Tibial artery (tissue), 4 donors: ENCODE results near the gene LRRTM4.

ENCODE experiments used
- DNase-seq, 2 donors: peaks; one replicate each; pipeline ENCODE4 v3.0.0-alpha.2; 2019
- H3K27ac ChIP-seq, 2 donors: fragments of 200-600 bp; sonication (generic) in 1 of 2; 1 replicate in 1 of 2; 2 replicates in 1 of 2; pipeline ENCODE4 v1.5.1; 2018 to 2019; ENCODE audit warnings: mild to moderate bottlenecking in 1 of 2
- H3K27me3 ChIP-seq, 2 donors: fragments of 200-600 bp; sonication (generic) in 1 of 2; one replicate each; pipeline versions ENCODE4 v1.5.1 to v1.6.0; 2016 to 2019
- H3K36me3 ChIP-seq, 3 donors: fragments of 200-600 bp; sonication (generic) in 2 of 3; one replicate each; pipeline ENCODE4 v1.5.1; 2016 to 2019; ENCODE audit warnings: mild to moderate bottlenecking in 2 of 3
- H3K4me1 ChIP-seq, 4 donors: fragments of 200-600 bp; sonication (generic) in 2 of 4; 1 replicate in 3 of 4; 2 replicates in 1 of 4; pipeline ENCODE4 v1.5.1; 2016 to 2019
- H3K4me3 ChIP-seq, 2 donors: fragments of 200-600 bp; sonication (generic) in 1 of 2; 1 replicate in 1 of 2; 2 replicates in 1 of 2; pipeline ENCODE4 v1.5.1; 2018 to 2019; ENCODE audit warnings: mild to moderate bottlenecking in 2 of 2
- H3K9me3 ChIP-seq, 3 donors: fragments of 200-600 bp; sonication (generic) in 1 of 3; one replicate each; pipeline ENCODE4 v1.5.1; 2016 to 2019
- intact Hi-C: fragments of 100-400 bp; cut with DNase I; formaldehyde crosslinking; loops from one replicate; pipeline ENCODE4 v1.15.0; 2023; ENCODE audit warnings: low total_unique reads
- TF ChIP-seq, protein P1 (sequence below), 2 experiments: fragments of 200-600 bp in 1 of 2; fragments of 450-650 bp in 1 of 2; IDR thresholded peaks; one replicate each; pipeline ENCODE4 v1.5.1; 2017 to 2019; ENCODE audit warnings: antibody characterized with exemption in 2 of 2, mild to moderate bottlenecking in 1 of 2, moderate library complexity in 1 of 2

LRRTM4 gene

DNA sequence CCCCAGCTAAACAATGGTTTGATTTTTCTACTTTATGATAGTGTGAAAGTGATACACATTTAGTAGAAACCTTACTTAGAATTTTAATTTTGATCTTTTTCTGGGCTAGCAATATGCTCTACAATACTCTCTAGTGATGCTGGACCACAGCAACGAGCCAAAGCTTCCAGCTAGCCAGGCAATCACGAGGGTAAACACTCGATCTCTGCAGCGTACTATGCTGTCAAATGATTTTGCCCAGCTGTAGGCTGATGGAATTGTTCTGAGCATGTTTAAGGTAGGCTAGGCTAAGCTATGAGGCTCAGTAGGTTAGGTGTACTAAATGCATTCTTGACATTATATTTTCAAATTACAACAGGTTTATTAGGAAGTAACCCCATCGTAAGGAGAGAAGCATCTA lies 207.5 kb downstream of the LRRTM4 start:
- Histone ChIP-seq H3K27me3 (no peaks in the 10 kb centered on the region), H3K36me3 (no peaks in the 10 kb centered on the region), H3K4me1 (no peaks in the 10 kb centered on the region), H3K27ac (no peak overlapping the region), H3K4me3 (no peak overlapping the region), H3K9me3 (no peaks in the 10 kb centered on the region)
- intact Hi-C loops = no loop called here
- TF ChIP-seq, protein P1, sequence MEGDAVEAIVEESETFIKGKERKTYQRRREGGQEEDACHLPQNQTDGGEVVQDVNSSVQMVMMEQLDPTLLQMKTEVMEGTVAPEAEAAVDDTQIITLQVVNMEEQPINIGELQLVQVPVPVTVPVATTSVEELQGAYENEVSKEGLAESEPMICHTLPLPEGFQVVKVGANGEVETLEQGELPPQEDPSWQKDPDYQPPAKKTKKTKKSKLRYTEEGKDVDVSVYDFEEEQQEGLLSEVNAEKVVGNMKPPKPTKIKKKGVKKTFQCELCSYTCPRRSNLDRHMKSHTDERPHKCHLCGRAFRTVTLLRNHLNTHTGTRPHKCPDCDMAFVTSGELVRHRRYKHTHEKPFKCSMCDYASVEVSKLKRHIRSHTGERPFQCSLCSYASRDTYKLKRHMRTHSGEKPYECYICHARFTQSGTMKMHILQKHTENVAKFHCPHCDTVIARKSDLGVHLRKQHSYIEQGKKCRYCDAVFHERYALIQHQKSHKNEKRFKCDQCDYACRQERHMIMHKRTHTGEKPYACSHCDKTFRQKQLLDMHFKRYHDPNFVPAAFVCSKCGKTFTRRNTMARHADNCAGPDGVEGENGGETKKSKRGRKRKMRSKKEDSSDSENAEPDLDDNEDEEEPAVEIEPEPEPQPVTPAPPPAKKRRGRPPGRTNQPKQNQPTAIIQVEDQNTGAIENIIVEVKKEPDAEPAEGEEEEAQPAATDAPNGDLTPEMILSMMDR (IDR thresholded peaks at IDR 0.05) = no peak
- DNase-seq = no peak

DNA sequence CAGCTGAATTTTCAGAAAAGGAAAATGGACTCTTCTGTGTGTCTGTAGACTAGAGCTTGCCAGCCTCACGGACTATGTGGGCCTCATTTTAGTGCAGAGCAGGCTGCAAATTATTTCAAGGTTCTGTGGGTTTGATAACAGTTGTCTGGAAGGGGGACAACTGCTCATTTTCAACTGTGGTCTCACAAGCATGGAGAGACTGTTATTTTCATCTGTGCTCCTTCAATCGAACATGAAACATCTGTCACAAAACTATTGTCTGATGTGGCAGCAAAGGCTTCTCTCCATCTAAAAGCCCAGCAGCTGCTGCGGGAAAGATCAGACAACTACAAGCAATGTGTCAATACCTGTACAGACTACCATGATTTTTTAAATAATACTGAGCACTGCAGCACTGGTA lies 211.8 kb downstream of the LRRTM4 start:
- intact Hi-C loops = no loop called here

DNA sequence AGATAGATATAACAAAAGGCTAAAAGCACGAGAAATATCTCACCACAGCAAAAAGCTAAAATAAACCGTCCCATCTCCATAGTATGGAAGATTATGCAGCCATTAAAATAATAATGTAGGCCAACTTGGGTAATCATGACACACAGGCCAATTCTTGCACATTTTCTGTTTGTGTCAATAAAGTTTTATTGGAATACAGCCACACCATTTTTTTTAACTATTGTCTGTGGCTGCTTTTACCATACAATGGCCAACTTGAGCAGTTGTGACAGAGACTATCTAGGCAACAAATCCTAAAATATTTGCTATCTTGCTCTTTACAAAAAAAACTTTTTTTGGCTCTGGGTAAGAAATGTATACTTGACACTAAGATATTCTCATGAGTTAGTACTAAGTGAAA lies 212.5 kb downstream of the LRRTM4 start:
- TF ChIP-seq, protein P1 (IDR thresholded peaks at IDR 0.05) = no peak
- no peaks in the 10 kb centered on the region for H3K36me3 ChIP-seq
- no peaks in the 10 kb centered on the region for H3K9me3 ChIP-seq
- no peak overlapping the region for H3K27ac ChIP-seq
- intact Hi-C loops = no loop called here
- no peak for DNase-seq
- H3K4me3 ChIP-seq = no peak overlapping the region
- no peaks in the 10 kb centered on the region for H3K27me3 ChIP-seq
- H3K4me1 ChIP-seq = no peaks in the 10 kb centered on the region

More for the DNA sequence above, 211.8 kb downstream of the LRRTM4 start:
- Histone ChIP-seq H3K27ac (no peak overlapping the region), H3K27me3 (no peaks in the 10 kb centered on the region), H3K9me3 (no peaks in the 10 kb centered on the region), H3K4me3 (no peak overlapping the region), H3K4me1 (no peaks in the 10 kb centered on the region), H3K36me3 (no peaks in the 10 kb centered on the region)
- no peak for DNase-seq
- TF ChIP-seq, protein P1 (IDR thresholded peaks at IDR 0.05) = no peak

DNA sequence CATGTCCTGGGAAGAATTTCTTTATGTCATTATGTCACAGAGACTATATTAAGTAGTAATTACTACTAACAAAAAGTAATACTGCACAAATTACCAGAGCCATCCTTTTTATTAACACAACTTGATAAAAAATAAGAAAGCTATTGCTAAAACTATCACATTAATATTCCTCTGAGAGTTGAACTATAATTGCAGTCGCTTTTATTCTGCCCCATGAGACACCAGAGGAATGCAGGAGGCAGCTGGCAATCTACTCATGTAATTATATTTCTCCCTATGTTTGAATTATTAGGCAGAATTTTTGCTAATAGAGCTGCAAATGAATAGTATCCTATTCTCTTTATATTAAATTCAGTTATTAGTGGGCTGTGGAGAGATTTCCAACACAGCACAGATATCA lies 220.7 kb downstream of the LRRTM4 start:
- no peaks in the 10 kb centered on the region for H3K36me3 ChIP-seq
- no peak for DNase-seq
- H3K4me3 ChIP-seq = no peak overlapping the region
- TF ChIP-seq, protein P1 (IDR thresholded peaks at IDR 0.05) = no peak
- H3K4me1 ChIP-seq = no peaks in the 10 kb centered on the region
- H3K27me3 ChIP-seq = no peaks in the 10 kb centered on the region
- H3K9me3 ChIP-seq = no peaks in the 10 kb centered on the region
- intact Hi-C loops = no loop called here
- H3K27ac ChIP-seq = no peak overlapping the region

DNA sequence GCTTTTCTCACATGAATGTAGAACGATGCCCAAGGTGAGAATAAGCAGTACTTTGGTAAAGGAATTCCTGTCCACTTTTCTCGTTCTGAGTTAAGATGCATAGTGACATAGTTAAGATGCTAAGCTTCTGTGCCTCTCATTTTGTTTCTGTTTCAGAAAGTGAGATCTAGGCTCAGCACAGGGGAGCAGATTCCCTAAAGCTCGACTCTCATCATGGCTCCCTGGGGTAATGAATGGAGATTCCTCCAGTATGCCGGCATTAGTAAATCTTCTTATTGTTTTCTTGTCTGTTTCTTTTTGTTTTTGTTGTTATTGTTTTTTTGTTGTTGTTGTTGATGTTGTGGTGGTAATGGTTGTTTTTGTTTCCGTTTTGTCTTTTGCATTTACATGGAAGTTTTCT lies 225.4 kb downstream of the LRRTM4 start:
- no peak overlapping the region for H3K27ac ChIP-seq
- H3K4me1 ChIP-seq = no peaks in the 10 kb centered on the region
- no peaks in the 10 kb centered on the region for H3K27me3 ChIP-seq
- H3K9me3 ChIP-seq = no peaks in the 10 kb centered on the region
- TF ChIP-seq, protein P1 (IDR thresholded peaks at IDR 0.05) = no peak
- no peaks in the 10 kb centered on the region for H3K36me3 ChIP-seq
- no peak overlapping the region for H3K4me3 ChIP-seq
- no peak for DNase-seq
- intact Hi-C loops = no loop called here

DNA sequence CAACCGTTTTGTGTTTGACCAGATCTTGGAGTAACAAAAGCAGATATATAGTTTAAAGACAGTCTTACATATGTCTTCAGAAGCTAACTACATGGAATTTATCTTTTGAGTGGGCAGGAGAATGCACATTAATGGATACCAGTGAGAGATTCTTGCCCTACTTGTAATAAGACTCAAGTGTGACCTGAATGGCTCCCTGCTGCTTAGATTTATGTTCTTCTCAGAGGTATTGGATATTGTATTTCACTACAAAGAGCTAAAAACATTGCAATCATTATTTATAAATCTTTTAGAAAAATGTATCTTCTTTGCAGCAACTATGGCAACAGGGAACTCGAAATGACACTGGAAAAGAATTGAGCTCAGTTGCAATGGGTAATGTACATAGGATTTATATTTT lies 227.7 kb downstream of the LRRTM4 start:
- intact Hi-C loops = no loop called here
- Histone ChIP-seq H3K36me3 (no peaks in the 10 kb centered on the region), H3K27ac (no peak overlapping the region), H3K4me3 (no peak overlapping the region), H3K9me3 (no peaks in the 10 kb centered on the region), H3K4me1 (no peaks in the 10 kb centered on the region), H3K27me3 (no peaks in the 10 kb centered on the region)
- no peak for DNase-seq
- TF ChIP-seq, protein P1 (IDR thresholded peaks at IDR 0.05) = no peak
